ENCODE data around the gene CXCL14. TPM values are rescaled to one million over a fixed set of nuclear protein-coding genes. Genes with fewer than 3 reads are reported as not detected.

Gene CXCL14
- total RNA-seq, 2 donors from 2014 or later: 17.9 to 49.4 TPM

GRCh38 chr5:135551593-135552447 is 27.0 kb downstream of the CXCL14 start:
- WGBS, 2 donors: 31 to 32% methylated on average over 15 of the region's 15 CpGs
- H3K36me3 ChIP-seq (replicated peaks in 1 of 2; ENCODE audit: insufficient read depth in 1 of 2, low read depth in 2 of 2): no peaks in the 10 kb centered on the region
- no peaks in the 10 kb centered on the region for H3K27me3 ChIP-seq
- H3K9me3 ChIP-seq: no peaks in the 10 kb centered on the region
- no peak overlapping the region for H3K4me3 ChIP-seq
- intact Hi-C loops (cut with DNase I): no loop called here
- DNase-seq: peak; percentile 67 to 78 (median 76)
- no peaks in the 10 kb centered on the region for H3K4me1 ChIP-seq
- no peak for TF ChIP-seq POLR2A (IDR thresholded peaks at IDR 0.05)
- TF ChIP-seq, protein P1, sequence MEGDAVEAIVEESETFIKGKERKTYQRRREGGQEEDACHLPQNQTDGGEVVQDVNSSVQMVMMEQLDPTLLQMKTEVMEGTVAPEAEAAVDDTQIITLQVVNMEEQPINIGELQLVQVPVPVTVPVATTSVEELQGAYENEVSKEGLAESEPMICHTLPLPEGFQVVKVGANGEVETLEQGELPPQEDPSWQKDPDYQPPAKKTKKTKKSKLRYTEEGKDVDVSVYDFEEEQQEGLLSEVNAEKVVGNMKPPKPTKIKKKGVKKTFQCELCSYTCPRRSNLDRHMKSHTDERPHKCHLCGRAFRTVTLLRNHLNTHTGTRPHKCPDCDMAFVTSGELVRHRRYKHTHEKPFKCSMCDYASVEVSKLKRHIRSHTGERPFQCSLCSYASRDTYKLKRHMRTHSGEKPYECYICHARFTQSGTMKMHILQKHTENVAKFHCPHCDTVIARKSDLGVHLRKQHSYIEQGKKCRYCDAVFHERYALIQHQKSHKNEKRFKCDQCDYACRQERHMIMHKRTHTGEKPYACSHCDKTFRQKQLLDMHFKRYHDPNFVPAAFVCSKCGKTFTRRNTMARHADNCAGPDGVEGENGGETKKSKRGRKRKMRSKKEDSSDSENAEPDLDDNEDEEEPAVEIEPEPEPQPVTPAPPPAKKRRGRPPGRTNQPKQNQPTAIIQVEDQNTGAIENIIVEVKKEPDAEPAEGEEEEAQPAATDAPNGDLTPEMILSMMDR (IDR thresholded peaks at IDR 0.05): peak; percentile 69 to 79 (median 77)
- ATAC-seq: peak; percentile 73
- H3K27ac ChIP-seq: no peak overlapping the region

- Histone ChIP-seq H3K27me3 (peaks cover 0 to 8% of the 10 kb centered on the region in 2 donors), H3K9me3 (no peaks in the 10 kb centered on the region), H3K36me3 (replicated peaks in 1 of 2; ENCODE audit: insufficient read depth in 1 of 2, low read depth in 2 of 2) (no peaks in the 10 kb centered on the region), H3K27ac (no peak overlapping the region), H3K4me3 (no peak overlapping the region), H3K4me1 (peaks cover 5% of the 10 kb centered on the region)
- ATAC-seq (no peak), DNase-seq (no peak)
- TF ChIP-seq, protein P1 (IDR thresholded peaks at IDR 0.05): no peak
- no peak for TF ChIP-seq POLR2A (IDR thresholded peaks at IDR 0.05)
- intact Hi-C loops (cut with DNase I): loop anchor here (5.0 kb wide), 1 partner anchor 87 kb away; no protein-coding TSS in a partner anchor
- WGBS, 2 donors: 15 to 17% methylated on average over 4 of the region's 4 CpGs
Observed at GRCh38 chr5:135549413-135549812, 29.4 kb downstream of the CXCL14 start.

GRCh38 chr5:135547590-135548254 is 31.1 kb downstream of the CXCL14 start:
- intact Hi-C loops (cut with DNase I): loop anchor here (5.0 kb wide), 1 partner anchor 85 kb away; no protein-coding TSS in a partner anchor
- 28 to 38% methylated on average over 7 to 8 of the region's 8 CpGs for WGBS, 2 donors
- no peak for DNase-seq
- Histone ChIP-seq H3K9me3 (no peaks in the 10 kb centered on the region), H3K4me3 (no peak overlapping the region), H3K4me1 (peaks cover 21% of the 10 kb centered on the region), H3K27me3 (peaks cover 0 to 22% of the 10 kb centered on the region in 2 donors), H3K27ac (no peak overlapping the region), H3K36me3 (replicated peaks in 1 of 2; ENCODE audit: insufficient read depth in 1 of 2, low read depth in 2 of 2) (no peaks in the 10 kb centered on the region)
- no peak for ATAC-seq
- TF ChIP-seq, protein P1 (IDR thresholded peaks at IDR 0.05): no peak
- no peak for TF ChIP-seq POLR2A (IDR thresholded peaks at IDR 0.05)

GRCh38 chr5:135546912-135547311 is 31.9 kb downstream of the CXCL14 start:
- H3K27me3 ChIP-seq: peaks cover 0 to 22% of the 10 kb centered on the region in 2 donors
- ATAC-seq: no peak
- TF ChIP-seq POLR2A (IDR thresholded peaks at IDR 0.05): no peak
- TF ChIP-seq, protein P1 (IDR thresholded peaks at IDR 0.05): no peak
- WGBS, 2 donors: 31 to 37% methylated on average over 4 of the region's 4 CpGs
- DNase-seq: no peak
- no peaks in the 10 kb centered on the region for H3K36me3 ChIP-seq (replicated peaks in 1 of 2; ENCODE audit: insufficient read depth in 1 of 2, low read depth in 2 of 2)
- H3K9me3 ChIP-seq: no peaks in the 10 kb centered on the region
- no peak overlapping the region for H3K27ac ChIP-seq
- peaks cover 21% of the 10 kb centered on the region for H3K4me1 ChIP-seq
- intact Hi-C loops (cut with DNase I): loop anchor here (5.0 kb wide), 1 partner anchor 85 kb away; no protein-coding TSS in a partner anchor
- no peak overlapping the region for H3K4me3 ChIP-seq
